B cell (primary cell): Measurements from ENCODE around the gene RGS19. TPM values are rescaled to one million over a fixed set of nuclear protein-coding genes. Genes with fewer than 3 reads are reported as not detected.

ENCODE experiments used
- ATAC-seq: fragments of 200-7000 bp; cut with Tn5 transposase; one replicate; pipeline ENCODE4 v1.10.0; 2021; ENCODE audit warnings: low read depth, mild to moderate bottlenecking, moderate number of reproducible peaks, moderate library complexity
- CTCF ChIA-PET: fragments of 350-600 bp; sonication (Branson Sonifier 250); formaldehyde crosslinking; loops from one replicate; lab custom pipeline; 2021; ENCODE audit warnings: antibody characterized with exemption, inconsistent platforms; lab: Charles Lee
- POLR2A ChIA-PET: fragments of 350-600 bp; sonication (Branson Sonifier 250); formaldehyde crosslinking; loops from one replicate; lab custom pipeline; 2021; ENCODE audit warnings: antibody characterized with exemption; lab: Charles Lee
- DNase-seq: peaks from one replicate; pipeline ENCODE4 v3.0.0; 2013
- H2AFZ ChIP-seq: 2 replicates; pipeline ENCODE4 v1.6.1; 2012; ENCODE audit warnings: mild to moderate bottlenecking, low read depth, low read length; ENCODE audit not compliant: insufficient read depth, poor library complexity, severe bottlenecking
- H3K27ac ChIP-seq, 2 donors: 1 replicate in 1 of 2; 2 replicates in 1 of 2; pipeline ENCODE4 v1.5.1; 2012 to 2013; ENCODE audit warnings: low read length in 2 of 2, mild to moderate bottlenecking in 2 of 2, moderate library complexity in 1 of 2
- H3K27me3 ChIP-seq, 4 experiments: fragments of 200-600 bp in 1 of 4; sonication (generic) in 1 of 4; replicated peaks in 1 of 4; 1 replicate in 2 of 4; 2 replicates in 2 of 4; pipeline versions ENCODE4 v1.6.1 to v1.7.0; 2013 to 2016; ENCODE audit warnings: low read length in 3 of 4, mild to moderate bottlenecking in 2 of 4, mixed read lengths in 1 of 4, moderate library complexity in 1 of 4; ENCODE audit not compliant: insufficient read depth in 4 of 4, control insufficient read depth in 3 of 4; ENCODE audit errors: control extremely low read depth in 1 of 4
- H3K36me3 ChIP-seq, 2 experiments: replicated peaks in 1 of 2; 1 replicate in 1 of 2; 2 replicates in 1 of 2; pipeline versions ENCODE4 v1.6.1 to v1.7.1; 2013; ENCODE audit warnings: low read length in 1 of 2; ENCODE audit not compliant: insufficient read depth in 2 of 2, control insufficient read depth in 1 of 2; ENCODE audit errors: control extremely low read depth in 1 of 2, extremely low read depth in 1 of 2
- H3K4me1 ChIP-seq, 2 donors: fragments of 200-600 bp in 1 of 2; sonication (generic) in 1 of 2; 1 replicate in 1 of 2; 2 replicates in 1 of 2; pipeline versions ENCODE4 v1.5.1 to v1.6.1; 2013 to 2017; ENCODE audit warnings: low read length in 2 of 2; ENCODE audit not compliant: control insufficient read depth in 2 of 2, insufficient read depth in 2 of 2
- H3K4me2 ChIP-seq: replicated peaks from 2 replicates; pipeline ENCODE3; 2012; ENCODE audit warnings: mild to moderate bottlenecking, low read depth, low read length; ENCODE audit not compliant: poor library complexity, severe bottlenecking
- H3K4me3 ChIP-seq, 5 experiments: fragments of 200-600 bp in 1 of 5; sonication (generic) in 1 of 5; 1 replicate in 3 of 5; 2 replicates in 2 of 5; pipeline versions ENCODE4 v1.5.1 to v1.7.0; 2011 to 2016; ENCODE audit warnings: low read length in 4 of 5, mild to moderate bottlenecking in 4 of 5, low read depth in 2 of 5, control low read depth in 1 of 5, moderate library complexity in 1 of 5; ENCODE audit not compliant: insufficient read depth in 1 of 5; ENCODE audit errors: control extremely low read depth in 1 of 5, extremely low read depth in 1 of 5
- H3K79me2 ChIP-seq: fragments of 200-600 bp; sonication (generic); one replicate; pipeline ENCODE4 v1.6.0; 2016; ENCODE audit warnings: low read length; ENCODE audit not compliant: control insufficient read depth, insufficient read depth
- H3K9ac ChIP-seq: fragments of 200-600 bp; sonication (generic); 2 replicates; pipeline ENCODE4 v1.6.1; 2017; ENCODE audit warnings: mild to moderate bottlenecking, low read length, moderate library complexity
- H3K9me3 ChIP-seq, 3 donors: one replicate each; pipeline versions ENCODE4 v1.6.1 to v1.7.1; 2013; ENCODE audit warnings: low read length in 2 of 3; ENCODE audit not compliant: control insufficient read depth in 2 of 3, insufficient read depth in 1 of 3; ENCODE audit errors: control extremely low read depth in 1 of 3
- H4K20me1 ChIP-seq: 2 replicates; pipeline ENCODE4 v1.6.0; 2012; ENCODE audit warnings: mild to moderate bottlenecking, low read length; ENCODE audit not compliant: insufficient read depth, control insufficient read depth, poor library complexity, severe bottlenecking
- H3K27ac Mint-ChIP-seq: one replicate; pipeline ENCODE4 v1.8.0; 2021; ENCODE audit warnings: mixed read lengths
- H3K27me3 Mint-ChIP-seq: one replicate; pipeline ENCODE4 v1.8.0; 2021; ENCODE audit warnings: mixed read lengths
- H3K4me1 Mint-ChIP-seq: one replicate; pipeline ENCODE4 v1.8.0; 2021; ENCODE audit warnings: mixed read lengths
- H3K4me3 Mint-ChIP-seq: one replicate; pipeline ENCODE4 v1.8.0; 2021; ENCODE audit warnings: mixed read lengths
- H3K9me3 Mint-ChIP-seq: one replicate; pipeline ENCODE4 v1.8.0; 2022; ENCODE audit warnings: mixed read lengths; ENCODE audit not compliant: insufficient read depth
- CTCF ChIP-seq: fragments of 200-600 bp; IDR thresholded peaks from one replicate; pipeline ENCODE4 v1.8.0; 2022; ENCODE audit warnings: antibody characterized with exemption, mild to moderate bottlenecking
- EZH2 ChIP-seq: IDR thresholded peaks from 2 replicates; pipeline ENCODE4 v1.6.1; 2012; ENCODE audit warnings: borderline replicate concordance, low read depth, mild to moderate bottlenecking, moderate library complexity, low read length; ENCODE audit not compliant: insufficient read depth, poor library complexity, severe bottlenecking
- WGBS: methylation state at CpG from one replicate; pipeline ENCODE4 v1.1.5; 2013; ENCODE audit warnings: missing lambda C conversion rate; ENCODE audit not compliant: insufficient coverage; 5-methylcytosine and 5-hydroxymethylcytosine counted together
- intact Hi-C: fragments of 100-400 bp; cut with micrococcal nuclease; formaldehyde crosslinking; loops from one replicate; pipeline ENCODE4 v1.10.0; 2022
- polyA plus RNA-seq: library from polyadenylated mRNA; depleted of rRNA; stranded (reverse); fragments of >200 nt; gene quantifications from 2 replicates; pipeline ENCODE4 v1.2.3, GENCODE V29; 2012
- total RNA-seq, 2 donors: library from RNA; stranded (reverse); fragments of 120-200 nt in 1 of 2; gene quantifications; 1 replicate in 1 of 2; 2 replicates in 1 of 2; pipeline versions ENCODE4 v1.2.3 to v1.2.4, GENCODE V29; 2013 to 2022

RGS19 gene
- total and polyA plus RNA-seq, 2 donors (not counting 1 experiment from before 2014, with no cell fraction given) = 69.4 to 203 TPM

- POLR2A ChIA-PET = no interaction called here
- CTCF ChIA-PET = interaction anchor here (2.6 kb wide), 1 partner anchor 10 kb away, joined by 12 read pairs; no protein-coding TSS in a partner anchor
- Histone ChIP-seq H3K9me3 (no peaks in the 10 kb centered on the region), H3K4me2 (no peak overlapping the region), H2AFZ (no peak overlapping the region), H3K27ac (no peak overlapping the region), H3K79me2 (peaks cover 23% of the 10 kb centered on the region), H3K4me1 (no peaks in the 10 kb centered on the region), H4K20me1 (peaks cover 35% of the 10 kb centered on the region), H3K27me3 (no peaks in the 10 kb centered on the region), H3K36me3 (peaks cover 3 to 77% of the 10 kb centered on the region in 2 experiments), H3K9ac (no peak overlapping the region), H3K4me3 (no peak overlapping the region)
- H3K9me3 Mint-ChIP-seq = no peaks in the 10 kb centered on the region
- WGBS = over 99% methylated on average over 24 of the region's 24 CpGs
- DNase-seq (no peak), ATAC-seq (no peak)
- intact Hi-C loops = no loop called here
- no peaks in the 10 kb centered on the region for H3K4me1 Mint-ChIP-seq
- H3K27me3 Mint-ChIP-seq = no peaks in the 10 kb centered on the region
- TF ChIP-seq CTCF (no peak), EZH2 (no peak)
- H3K27ac Mint-ChIP-seq = no peak overlapping the region
- H3K4me3 Mint-ChIP-seq = no peak overlapping the region
Observed at GRCh38 chr20:64027981-64028685, 51.2 kb downstream of the RGS19 start.

DNA sequence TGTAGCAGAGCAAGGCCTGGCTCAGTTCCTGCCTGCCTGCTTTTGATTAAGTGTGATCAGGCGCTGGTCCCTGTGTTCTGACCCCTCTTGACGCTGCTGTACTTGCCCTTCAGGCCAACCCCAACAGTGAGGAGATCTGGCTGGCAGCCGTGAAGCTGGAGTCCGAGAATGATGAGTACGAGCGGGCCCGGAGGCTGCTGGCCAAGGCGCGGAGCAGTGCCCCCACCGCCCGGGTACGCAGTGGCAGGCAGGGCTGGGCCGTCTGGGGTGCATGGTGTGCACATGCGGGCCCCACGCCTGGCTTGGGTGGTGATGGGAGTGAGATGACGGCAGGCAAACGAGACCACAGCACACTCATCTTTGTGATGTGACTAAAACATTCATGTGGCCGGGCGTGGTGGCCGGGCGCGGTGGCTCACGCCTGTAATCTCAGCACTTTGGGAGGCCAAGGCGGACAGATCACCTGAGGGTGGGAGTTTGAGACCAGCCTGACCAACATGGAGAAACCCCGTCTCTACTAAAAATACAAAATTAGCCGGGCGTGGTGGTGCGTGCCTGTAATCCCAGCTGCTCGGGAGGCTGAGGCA is 53.4 kb downstream of the RGS19 start:
- ATAC-seq (no peak), DNase-seq (no peak)
- TF ChIP-seq EZH2 (no peak), CTCF (no peak)
- WGBS = 97% methylated on average over 14 of the region's 29 CpGs
- no peak overlapping the region for H2AFZ ChIP-seq
- peaks cover 3 to 90% of the 10 kb centered on the region in 2 experiments for H3K36me3 ChIP-seq
- CTCF ChIA-PET = interaction anchor here (2.6 kb wide), 1 partner anchor 13 kb away, joined by 12 read pairs; no protein-coding TSS in a partner anchor
- H3K9me3 Mint-ChIP-seq = no peaks in the 10 kb centered on the region
- H3K9me3 ChIP-seq = no peaks in the 10 kb centered on the region
- peaks cover 57% of the 10 kb centered on the region for H4K20me1 ChIP-seq
- H3K27me3 Mint-ChIP-seq = no peaks in the 10 kb centered on the region
- POLR2A ChIA-PET = no interaction called here
- H3K4me1 Mint-ChIP-seq = no peaks in the 10 kb centered on the region
- H3K27ac ChIP-seq = no peak overlapping the region
- no peak overlapping the region for H3K4me3 ChIP-seq
- no peak overlapping the region for H3K4me3 Mint-ChIP-seq
- intact Hi-C loops = no loop called here
- H3K9ac ChIP-seq = no peak overlapping the region
- peaks cover 31% of the 10 kb centered on the region for H3K79me2 ChIP-seq
- H3K4me2 ChIP-seq = no peak overlapping the region
- no peaks in the 10 kb centered on the region for H3K4me1 ChIP-seq
- no peaks in the 10 kb centered on the region for H3K27me3 ChIP-seq
- no peak overlapping the region for H3K27ac Mint-ChIP-seq
